ACC112 (cell line): ENCODE measurements around the gene PPP1R13B.

Source experiments
- H2AFZ ChIP-seq: fragments of 200-600 bp; sonication (generic); one replicate; pipeline ENCODE4 v1.6.0; 2017; ENCODE audit warnings: antibody characterized with exemption, low read length; ENCODE audit not compliant: unreplicated experiment
- H3K27ac ChIP-seq: fragments of 200-600 bp; sonication (generic); 2 replicates; pipeline ENCODE4 v1.5.1; 2014; ENCODE audit warnings: low read depth, mild to moderate bottlenecking, antibody characterized with exemption, low read length, moderate library complexity
- H3K27me3 ChIP-seq: fragments of 200-600 bp; sonication (generic); 2 replicates; pipeline ENCODE4 v1.6.1; 2014; ENCODE audit warnings: mild to moderate bottlenecking, antibody characterized with exemption, low read length, moderate library complexity, mixed read lengths; ENCODE audit not compliant: insufficient read depth
- H3K36me3 ChIP-seq: fragments of 200-600 bp; sonication (generic); 2 replicates; pipeline ENCODE4 v1.6.1; 2016; ENCODE audit warnings: mild to moderate bottlenecking, antibody characterized with exemption, low read length, moderate library complexity, mixed read lengths; ENCODE audit not compliant: insufficient read depth
- H3K4me1 ChIP-seq: fragments of 200-600 bp; sonication (generic); one replicate; pipeline ENCODE4 v1.6.1; 2016; ENCODE audit warnings: low read length, mixed read lengths; ENCODE audit not compliant: insufficient read depth, unreplicated experiment, control insufficient read depth
- H3K4me3 ChIP-seq: fragments of 200-600 bp; sonication (generic); 2 replicates; pipeline ENCODE4 v1.5.1; 2014; ENCODE audit warnings: mild to moderate bottlenecking, low read depth, low read length
- H3K79me2 ChIP-seq: fragments of 200-600 bp; sonication (generic); one replicate; pipeline ENCODE4 v1.6.0; 2016; ENCODE audit warnings: low read length; ENCODE audit not compliant: control insufficient read depth, unreplicated experiment, insufficient read depth

The PPP1R13B gene

DNA sequence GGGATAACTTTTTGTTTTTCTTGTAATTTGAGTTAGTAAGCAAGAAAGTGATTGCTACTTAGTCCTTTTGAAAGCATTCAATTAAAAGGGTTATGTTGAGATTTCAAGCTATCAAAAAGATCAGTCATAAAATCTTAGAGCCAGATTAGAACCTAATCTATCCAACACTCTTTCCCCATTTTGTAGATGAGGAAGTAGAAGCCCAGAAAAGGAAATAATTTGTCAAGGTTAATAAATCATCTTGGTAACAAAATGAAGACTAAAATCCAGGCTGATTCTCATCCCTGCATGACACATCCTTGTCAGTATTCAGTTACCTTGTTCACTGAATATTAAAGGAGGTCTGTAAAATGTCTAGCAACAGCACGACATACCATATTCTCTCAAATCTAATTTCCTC is 26.5 kb downstream of the PPP1R13B start:
- no peak overlapping the region for H3K4me3 ChIP-seq
- H3K4me1 ChIP-seq = peaks cover 14% of the 10 kb centered on the region
- no peaks in the 10 kb centered on the region for H3K79me2 ChIP-seq

DNA sequence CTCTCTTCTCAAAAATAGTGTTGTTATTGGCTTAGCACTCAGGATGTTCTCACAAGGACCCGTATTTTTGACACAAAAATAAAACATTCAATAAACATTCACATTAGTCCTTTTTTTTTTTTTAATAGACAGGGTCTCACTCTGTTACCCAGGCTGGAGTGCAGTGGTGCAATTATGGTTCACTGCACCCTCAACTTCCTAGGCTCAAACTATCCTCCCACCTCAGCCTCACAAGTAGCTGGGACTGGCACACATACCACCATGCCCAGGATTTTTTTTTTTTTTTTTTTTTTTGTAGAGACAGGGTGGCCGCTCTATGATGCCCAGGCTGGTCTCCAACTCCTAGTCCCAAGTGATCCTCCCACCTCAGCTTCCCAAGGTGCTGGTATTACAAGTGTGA is 27.0 kb downstream of the PPP1R13B start:
- Histone ChIP-seq H3K4me3 (peak overlapping the region; percentile 66), H2AFZ (peak overlapping the region; percentile 75), H3K27ac (no peak overlapping the region), H3K79me2 (no peaks in the 10 kb centered on the region), H3K27me3 (no peaks in the 10 kb centered on the region), H3K36me3 (no peaks in the 10 kb centered on the region), H3K4me1 (peaks cover 14% of the 10 kb centered on the region)

More for the DNA sequence above, 26.5 kb downstream of the PPP1R13B start:
- no peak overlapping the region for H2AFZ ChIP-seq
- H3K36me3 ChIP-seq = no peaks in the 10 kb centered on the region
- no peaks in the 10 kb centered on the region for H3K27me3 ChIP-seq
- no peak overlapping the region for H3K27ac ChIP-seq

DNA sequence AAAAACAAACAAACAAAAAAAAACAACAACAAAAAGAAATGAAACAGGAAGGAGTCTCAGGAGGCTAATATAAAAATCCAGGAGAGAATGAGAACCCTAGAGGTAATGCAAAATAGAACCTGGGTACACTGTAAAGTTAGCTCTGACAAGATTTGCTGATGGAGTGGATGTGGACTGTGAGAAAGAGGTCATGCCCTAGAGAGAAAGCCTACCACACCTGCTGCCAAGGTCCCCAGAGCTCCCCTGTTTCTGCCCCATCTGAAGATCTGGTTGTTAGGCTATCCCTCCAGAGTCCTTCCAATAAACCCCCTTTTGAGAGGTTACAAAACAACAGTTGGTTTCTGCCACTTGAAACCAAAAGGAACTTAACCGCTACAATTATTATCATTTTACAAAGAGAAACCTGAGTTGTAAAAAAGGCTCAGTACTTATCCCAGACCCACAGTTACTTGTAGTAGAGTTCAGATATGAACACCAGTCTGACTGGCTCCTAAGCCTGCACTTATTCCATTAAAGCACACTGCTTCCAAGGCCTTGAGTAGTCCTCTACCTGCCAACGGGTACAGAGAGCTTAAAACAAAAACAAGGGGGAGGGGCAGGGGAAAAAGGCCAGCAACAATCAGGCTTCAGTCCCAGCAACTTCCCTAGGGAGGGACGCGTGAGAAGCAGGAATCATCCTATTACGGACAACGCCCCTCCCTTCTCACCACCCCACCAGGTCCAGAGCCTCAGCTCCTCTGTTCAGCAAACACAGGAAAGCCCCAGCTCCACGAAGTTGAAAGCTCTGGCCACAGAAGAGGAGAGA is 27.7 kb downstream of the PPP1R13B start:
- Histone ChIP-seq H3K4me3 (peak overlapping the region; percentile 66), H2AFZ (peak overlapping the region; percentile 75), H3K4me1 (peaks cover 14% of the 10 kb centered on the region), H3K79me2 (no peaks in the 10 kb centered on the region), H3K36me3 (no peaks in the 10 kb centered on the region), H3K27ac (no peak overlapping the region), H3K27me3 (no peaks in the 10 kb centered on the region)

DNA sequence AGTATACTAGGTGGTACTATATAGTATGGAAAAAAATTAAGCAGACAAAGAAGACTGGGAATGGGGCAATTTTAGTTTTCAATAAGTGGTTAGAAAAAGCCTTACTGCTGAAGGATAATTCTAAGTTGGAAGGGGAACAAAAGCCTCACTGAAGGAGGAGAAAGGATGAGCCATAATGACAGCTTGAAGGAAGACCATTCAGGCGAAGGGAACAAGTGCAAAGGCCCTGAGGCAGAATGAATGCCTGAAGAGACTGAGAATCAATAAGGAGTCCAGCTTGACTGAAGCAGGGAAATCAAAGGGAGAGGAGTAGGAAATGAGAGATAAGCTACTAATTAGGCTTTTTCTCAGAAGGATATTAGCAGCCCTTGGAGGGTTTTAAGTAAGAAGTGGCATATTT is 28.5 kb downstream of the PPP1R13B start:
- Histone ChIP-seq H3K27ac (no peak overlapping the region), H3K36me3 (no peaks in the 10 kb centered on the region), H3K4me3 (no peak overlapping the region), H3K27me3 (no peaks in the 10 kb centered on the region), H3K79me2 (no peaks in the 10 kb centered on the region), H3K4me1 (peaks cover 14% of the 10 kb centered on the region), H2AFZ (no peak overlapping the region)

DNA sequence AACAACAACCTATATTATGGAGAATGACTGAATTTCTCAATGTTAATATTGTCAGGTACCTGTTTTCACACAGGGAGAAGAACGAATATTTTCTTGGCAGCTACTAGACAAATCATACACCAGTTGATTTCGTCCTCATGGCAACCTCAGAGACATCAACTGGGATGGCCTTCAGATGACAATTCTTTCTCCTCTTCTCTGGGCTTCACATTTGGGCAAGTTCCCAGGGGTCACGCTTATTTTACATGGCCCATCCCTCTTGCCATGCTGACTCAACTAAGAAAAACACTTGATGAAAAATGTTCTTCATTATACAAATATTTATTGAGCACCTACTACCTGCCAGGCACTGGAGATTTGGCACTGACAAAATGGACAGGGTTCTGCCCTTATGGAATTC is 29.0 kb downstream of the PPP1R13B start:
- Histone ChIP-seq H2AFZ (no peak overlapping the region), H3K27ac (no peak overlapping the region), H3K4me3 (no peak overlapping the region), H3K4me1 (peaks cover 14% of the 10 kb centered on the region), H3K79me2 (no peaks in the 10 kb centered on the region), H3K36me3 (no peaks in the 10 kb centered on the region), H3K27me3 (no peaks in the 10 kb centered on the region)

DNA sequence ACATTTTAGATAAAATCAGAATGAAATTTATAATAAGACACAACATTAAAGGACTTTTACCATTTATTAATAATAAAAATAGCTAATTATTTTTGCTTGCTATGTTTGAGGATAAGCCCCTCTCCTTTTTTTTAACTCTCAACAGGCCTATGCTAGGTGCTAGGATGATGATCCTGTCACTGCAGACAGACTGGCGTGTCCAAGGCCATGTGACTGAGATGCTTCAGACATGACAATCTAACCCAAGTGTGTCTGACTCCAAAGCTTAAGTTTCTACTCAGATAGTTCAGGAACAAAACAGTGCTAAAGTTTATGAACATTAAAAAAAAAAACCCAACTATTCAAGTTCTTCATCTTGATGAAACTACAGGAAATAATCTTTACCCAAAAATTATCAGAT is 29.8 kb downstream of the PPP1R13B start:
- no peak overlapping the region for H2AFZ ChIP-seq
- H3K4me1 ChIP-seq = peaks cover 14% of the 10 kb centered on the region
- no peaks in the 10 kb centered on the region for H3K27me3 ChIP-seq
- H3K36me3 ChIP-seq = no peaks in the 10 kb centered on the region
- no peak overlapping the region for H3K27ac ChIP-seq
- H3K4me3 ChIP-seq = no peak overlapping the region
- H3K79me2 ChIP-seq = no peaks in the 10 kb centered on the region

DNA sequence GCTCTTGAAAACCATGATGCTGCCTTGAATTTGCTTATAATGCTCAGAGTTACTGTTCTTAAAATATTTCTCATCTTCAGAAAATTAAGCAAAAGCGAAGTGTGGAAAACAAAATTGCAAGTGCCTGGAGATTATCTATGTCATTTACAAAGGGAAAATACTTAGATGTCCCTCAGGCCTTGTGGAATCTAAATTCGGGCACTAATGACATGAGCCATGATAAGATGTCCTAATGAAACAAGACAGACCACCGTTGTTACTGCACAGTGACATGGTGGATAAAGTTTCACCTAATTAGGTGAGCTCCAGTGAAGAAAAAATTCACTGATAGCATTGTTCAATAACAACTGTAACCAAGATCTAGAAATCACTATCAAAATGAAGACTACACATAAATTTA is 30.4 kb downstream of the PPP1R13B start:
- Histone ChIP-seq H2AFZ (no peak overlapping the region), H3K79me2 (no peaks in the 10 kb centered on the region), H3K27ac (no peak overlapping the region), H3K4me3 (no peak overlapping the region), H3K36me3 (no peaks in the 10 kb centered on the region), H3K27me3 (no peaks in the 10 kb centered on the region), H3K4me1 (peaks cover 14% of the 10 kb centered on the region)

DNA sequence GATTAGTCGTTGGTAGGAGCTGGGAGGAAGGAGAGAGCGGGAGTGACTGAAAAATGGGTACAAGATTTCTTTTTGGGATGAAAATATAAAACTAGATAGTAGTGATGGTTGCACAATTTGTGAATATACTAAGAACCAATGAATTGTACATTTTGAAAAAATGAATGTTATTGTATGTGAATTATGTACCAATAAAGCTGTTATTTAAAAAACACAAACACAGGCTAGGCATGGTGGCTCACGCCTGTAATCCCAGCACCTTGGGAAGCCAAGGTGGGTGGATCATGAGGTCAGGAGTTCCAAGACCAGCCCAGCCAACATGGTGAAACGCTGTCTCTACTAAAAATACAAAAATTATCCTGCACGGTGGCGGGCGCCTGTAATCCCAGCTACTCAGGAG is 32.1 kb downstream of the PPP1R13B start:
- no peaks in the 10 kb centered on the region for H3K79me2 ChIP-seq
- no peak overlapping the region for H2AFZ ChIP-seq
- no peak overlapping the region for H3K27ac ChIP-seq
- H3K27me3 ChIP-seq = no peaks in the 10 kb centered on the region
- no peak overlapping the region for H3K4me3 ChIP-seq
- H3K36me3 ChIP-seq = no peaks in the 10 kb centered on the region
- peaks cover 9% of the 10 kb centered on the region for H3K4me1 ChIP-seq

DNA sequence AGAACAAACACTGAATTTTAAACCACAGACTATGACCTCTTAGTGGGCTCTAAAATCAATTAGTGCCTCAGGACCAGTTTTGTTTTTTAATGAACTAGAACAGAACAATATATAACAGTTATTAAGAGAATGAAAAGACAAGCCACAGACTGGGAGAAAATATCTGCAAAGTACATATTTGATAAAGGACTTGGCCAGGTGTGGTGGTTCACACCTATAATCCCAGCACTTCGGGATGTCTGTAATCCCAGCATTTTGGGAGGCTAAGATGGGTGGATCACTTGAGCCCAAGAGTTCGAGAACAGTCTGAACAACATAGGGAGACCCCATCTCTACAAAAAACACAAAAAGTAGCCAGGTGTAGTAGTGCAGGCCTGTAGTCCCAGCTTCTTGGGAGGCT is 36.2 kb downstream of the PPP1R13B start:
- Histone ChIP-seq H3K4me1 (no peaks in the 10 kb centered on the region), H3K79me2 (no peaks in the 10 kb centered on the region), H3K27ac (no peak overlapping the region), H3K36me3 (no peaks in the 10 kb centered on the region), H3K4me3 (no peak overlapping the region), H2AFZ (no peak overlapping the region), H3K27me3 (no peaks in the 10 kb centered on the region)

DNA sequence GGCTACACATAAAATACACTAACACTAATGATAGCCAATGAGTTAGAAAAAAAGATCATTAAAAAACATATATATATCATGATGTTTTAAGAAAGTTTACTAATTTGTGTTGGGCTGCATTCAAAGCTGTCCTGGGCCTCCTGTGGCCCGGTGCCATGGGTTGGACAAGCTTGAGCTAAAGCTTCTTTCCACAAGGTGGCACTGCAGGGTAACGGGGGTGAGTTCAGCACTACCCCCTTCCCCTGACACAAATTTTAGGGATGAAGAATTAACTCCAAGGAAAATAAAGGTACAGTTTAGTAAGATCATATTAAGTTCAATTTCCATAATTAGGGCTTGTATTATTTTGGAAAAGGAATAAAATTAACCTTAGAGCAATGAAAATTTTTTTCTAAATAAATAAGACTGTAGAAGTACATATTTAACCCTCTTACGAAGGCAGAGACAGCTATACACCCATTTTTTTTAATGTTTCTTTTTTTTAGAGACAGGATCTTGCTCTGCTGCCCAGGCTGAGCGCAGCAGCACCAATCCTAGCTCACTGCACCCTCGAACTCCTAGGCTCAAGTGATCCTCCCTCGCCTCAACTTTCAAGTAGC is 38.9 kb downstream of the PPP1R13B start:
- Histone ChIP-seq H2AFZ (no peak overlapping the region), H3K36me3 (no peaks in the 10 kb centered on the region), H3K4me3 (no peak overlapping the region), H3K79me2 (no peaks in the 10 kb centered on the region), H3K27me3 (no peaks in the 10 kb centered on the region), H3K27ac (no peak overlapping the region), H3K4me1 (peaks cover 9% of the 10 kb centered on the region)

DNA sequence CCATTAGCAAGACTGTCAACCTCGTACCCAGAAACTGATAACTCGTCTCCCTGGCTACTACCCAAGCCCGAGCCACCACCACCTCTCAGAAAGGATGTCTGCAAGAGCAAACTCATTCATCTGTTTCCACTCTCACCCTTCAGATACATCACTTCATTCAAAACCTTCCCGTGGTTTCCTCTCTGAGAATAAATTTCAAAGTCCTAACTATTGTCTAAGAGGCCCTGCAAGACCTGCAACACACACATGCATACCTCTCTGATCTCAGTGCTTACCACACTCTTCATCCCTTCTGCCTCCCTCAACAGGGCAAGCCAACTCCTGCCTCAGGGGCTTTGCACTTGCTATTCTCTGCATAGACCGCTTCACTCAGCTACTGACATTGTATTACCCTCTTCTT is 40.6 kb downstream of the PPP1R13B start:
- H3K4me3 ChIP-seq = no peak overlapping the region
- H3K4me1 ChIP-seq = peaks cover 9% of the 10 kb centered on the region
- H3K36me3 ChIP-seq = no peaks in the 10 kb centered on the region
- H2AFZ ChIP-seq = no peak overlapping the region
- H3K27ac ChIP-seq = no peak overlapping the region
- no peaks in the 10 kb centered on the region for H3K79me2 ChIP-seq
- H3K27me3 ChIP-seq = no peaks in the 10 kb centered on the region
